ENCODE data around the gene KLHL6.
"Not testable (repeated sequence)": the region's sequence is repeated elsewhere in the genome, so short reads cannot be mapped to it uniquely, and the experiment has no call there.

Gene KLHL6

DNA sequence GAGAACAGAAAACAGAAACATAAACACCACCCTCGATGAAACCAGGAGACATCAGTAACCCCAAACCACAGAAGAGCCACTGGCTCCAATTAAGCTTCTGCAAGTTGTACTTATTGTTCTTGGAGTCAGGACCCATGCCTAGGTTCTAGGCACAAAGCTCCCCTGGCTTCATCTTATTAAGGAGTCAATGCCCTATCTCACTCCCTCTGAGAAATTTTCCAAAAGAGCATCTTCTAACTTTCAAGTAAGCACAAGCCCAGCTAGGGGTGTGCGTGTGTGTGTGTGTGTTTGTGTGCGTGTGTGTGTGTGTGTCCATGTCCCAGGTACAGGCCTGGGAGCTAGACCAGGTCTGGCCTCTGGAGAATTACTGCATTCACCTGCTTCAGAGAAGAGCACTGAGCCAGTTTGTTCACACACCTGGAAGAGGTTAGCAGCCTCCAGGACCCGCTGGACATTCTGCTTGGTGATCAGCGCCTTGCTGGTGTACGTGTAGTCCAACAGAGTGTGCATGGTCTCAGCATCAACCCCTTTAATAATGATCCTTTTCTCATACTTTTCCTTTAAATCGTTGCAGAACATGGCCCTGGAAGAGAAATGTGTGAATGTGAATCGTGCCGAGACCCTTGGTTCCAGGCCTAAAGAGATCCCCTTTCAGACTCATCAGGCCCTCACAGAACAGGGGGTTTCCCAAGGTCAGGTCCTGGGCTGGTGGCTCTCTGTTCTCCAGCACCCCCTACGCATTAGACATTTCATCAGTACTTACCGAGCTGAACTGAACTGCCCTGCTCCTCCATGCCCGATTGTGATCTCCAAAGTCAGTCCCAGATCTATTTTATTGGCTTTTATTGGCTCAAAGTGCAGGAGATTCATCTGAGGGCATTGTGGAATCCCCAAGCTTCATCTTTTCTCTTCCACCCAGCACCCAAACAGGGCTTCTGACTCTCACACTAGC is 27.8 kb downstream of the KLHL6 start:
- DNase-seq: no peak

DNA sequence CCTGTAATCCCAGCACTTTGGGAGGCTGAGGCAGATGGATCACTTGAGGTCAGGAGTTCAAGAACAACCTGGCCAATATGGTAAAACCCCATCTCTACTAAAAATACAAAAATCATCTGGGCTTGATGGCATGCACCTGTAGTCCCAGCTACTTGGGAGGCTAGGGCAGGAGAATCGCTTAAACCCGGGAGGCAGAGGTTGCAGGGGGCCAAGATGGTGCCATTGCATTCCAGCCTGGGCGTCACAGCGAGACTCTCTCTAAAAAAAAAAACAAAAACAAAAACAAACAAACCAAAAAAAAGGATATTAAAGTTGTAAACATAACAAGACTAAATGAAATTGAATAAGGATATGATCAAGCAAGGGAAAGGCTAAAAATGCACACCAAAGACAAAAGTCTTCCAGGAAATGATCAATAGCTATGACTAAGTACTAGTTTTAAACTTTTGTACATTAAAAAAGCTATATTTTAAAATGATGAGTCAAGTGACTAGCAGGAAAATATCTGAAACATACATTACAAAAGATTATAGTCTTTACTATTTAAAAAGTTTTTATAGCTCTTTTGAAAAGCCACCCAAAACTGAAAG is 28.6 kb downstream of the KLHL6 start:
- DNase-seq: no peak

DNA sequence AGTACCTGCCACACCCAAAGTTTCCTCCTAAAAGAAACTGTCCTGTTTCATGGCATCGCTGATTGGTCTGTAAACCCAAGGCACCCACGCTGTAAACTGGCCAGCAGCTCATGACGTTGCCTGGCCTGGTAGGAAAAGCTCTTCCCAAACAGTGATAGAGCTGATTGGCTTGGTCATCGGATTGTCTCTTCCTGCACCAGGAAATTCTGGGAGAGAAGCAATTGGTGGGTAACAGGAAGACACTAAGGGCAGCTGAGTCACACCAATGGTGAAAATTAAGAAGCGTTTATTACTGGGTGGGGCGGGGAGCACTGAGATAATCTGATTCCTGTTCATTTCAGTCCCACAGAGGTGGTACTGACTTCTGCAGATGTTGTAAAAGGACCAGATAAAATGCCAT is 31.0 kb downstream of the KLHL6 start:
- DNase-seq: no peak

DNA sequence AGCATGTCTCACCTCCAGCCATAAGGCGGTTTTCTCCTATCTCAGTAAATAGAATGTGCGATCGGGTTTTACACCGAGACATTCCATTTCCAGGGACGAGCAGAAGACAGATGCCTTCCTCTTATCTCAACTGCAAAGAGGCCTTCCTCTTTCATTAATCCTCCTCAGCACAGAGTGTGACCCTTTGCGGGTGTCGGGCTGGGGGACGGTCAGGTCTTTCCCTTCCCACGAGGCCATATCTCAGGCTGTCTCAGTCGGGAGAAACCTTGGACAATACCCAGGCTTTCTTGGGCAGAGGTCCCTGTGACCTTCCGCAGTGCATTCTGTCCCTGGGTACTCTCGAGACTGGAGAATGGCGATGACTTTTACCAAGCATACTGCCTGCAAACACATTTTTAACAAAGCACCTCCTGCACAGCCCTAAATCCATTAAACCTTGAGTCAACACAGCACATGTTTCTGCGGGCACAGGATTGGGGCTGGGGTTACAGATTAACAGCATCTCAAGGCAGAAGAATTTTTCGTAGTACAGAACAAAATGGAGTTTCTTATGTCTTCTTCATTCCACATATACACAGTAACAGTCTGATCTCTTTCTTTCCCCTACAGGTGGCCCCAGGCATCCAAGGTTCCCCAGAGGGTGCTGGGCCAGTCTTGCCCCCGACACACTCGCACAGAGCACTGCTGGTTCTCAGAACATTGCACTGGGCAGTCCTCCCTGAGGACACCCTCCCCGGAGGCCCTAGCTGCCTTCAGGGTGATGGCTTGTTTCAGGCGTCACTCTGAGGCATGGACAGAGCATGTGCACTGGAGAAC is 34.6 kb downstream of the KLHL6 start:
- not testable (repeated sequence) for DNase-seq

DNA sequence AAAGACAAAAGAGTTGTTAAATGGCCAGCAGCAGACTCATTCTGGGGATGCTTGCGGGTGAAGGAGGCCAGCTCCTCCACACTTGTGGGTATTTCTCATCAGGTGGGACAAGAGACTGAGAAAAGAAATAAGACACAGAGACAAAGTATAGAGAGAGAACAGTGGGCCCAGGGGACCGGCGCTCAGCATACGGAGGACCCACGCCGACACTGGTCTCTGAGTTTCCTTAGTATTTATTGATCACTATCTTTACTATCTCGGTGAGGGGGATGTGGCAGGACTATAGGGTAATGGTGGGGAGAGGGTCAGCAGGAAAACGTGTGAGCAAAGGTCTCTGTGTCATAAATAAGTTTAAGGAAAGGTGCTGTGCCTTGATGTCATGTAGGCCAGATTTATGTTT is 35.2 kb downstream of the KLHL6 start:
- DNase-seq: not testable (repeated sequence)

DNA sequence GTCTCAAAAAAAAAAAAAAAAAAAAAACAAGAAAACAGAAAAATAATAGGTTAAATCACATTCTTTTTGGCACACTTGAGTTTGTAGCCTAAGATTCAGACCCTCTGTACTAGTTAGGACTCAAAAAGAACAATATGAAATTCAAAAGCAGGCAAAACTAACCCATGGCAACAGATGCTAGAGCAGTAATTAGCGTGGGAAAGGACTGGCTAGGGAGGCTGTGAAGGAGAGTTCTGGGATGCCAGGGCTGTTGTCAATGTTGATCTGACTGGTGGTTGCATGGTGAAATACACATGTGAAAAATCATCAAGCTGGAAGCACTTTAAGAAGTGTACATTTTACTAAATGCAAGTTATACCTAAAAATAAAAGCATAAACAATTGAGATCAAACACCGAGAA is 35.6 kb downstream of the KLHL6 start:
- no peak for DNase-seq

DNA sequence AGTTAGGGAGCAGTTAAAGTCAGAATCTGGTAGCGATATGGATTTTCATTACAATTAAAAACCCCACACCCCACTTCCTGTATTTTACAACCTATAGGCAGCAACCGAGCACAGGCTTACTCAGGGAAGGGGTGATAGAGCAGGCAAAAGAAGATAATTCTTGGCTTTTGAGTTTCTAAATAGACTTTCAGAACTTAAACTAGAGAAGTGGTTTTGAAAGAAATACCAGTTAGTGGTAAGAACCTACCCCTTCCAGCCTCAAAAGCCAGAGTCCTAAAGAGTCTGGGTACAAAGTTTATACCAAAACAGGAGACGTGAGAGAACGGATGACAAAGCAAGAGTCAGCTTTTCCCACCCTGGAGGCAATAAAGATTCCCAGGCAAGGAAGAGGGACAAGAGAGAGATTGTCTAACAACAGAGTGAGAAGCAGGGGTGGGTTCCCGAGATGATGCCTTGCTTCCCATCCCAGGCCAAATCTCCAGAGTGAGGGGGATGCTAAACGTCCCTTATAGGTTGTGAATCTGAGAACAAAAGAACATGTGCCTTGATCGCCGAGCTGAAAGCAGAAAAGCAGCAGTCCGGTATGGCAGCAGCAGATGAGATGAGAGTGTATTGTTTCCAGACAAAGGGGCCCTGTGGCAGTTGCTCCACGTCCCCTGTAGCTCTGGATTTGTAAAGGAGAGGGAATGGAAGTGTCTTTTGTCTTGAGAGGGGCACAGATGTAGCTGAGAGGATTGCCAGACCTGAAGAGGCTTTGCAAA is 36.8 kb downstream of the KLHL6 start:
- no peak for DNase-seq

DNA sequence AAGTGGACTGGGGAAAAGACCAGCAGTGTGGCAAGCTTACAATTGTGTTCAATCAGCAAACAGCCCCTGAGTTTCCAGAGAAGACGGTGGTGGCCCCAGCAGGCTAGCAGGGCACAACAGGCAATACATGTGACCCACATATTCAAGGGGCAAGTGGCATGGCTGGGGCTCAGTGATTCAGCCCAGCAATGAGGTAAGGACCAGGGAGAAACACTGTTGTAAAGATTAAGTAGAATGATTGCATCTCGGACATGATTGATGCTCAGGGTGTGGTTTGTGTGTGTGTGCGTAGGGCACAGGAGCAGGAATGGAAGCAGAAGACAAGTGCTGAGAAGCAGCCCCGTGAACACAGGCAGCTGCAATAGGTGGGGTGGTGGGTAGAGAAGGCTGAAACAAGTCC is 37.9 kb downstream of the KLHL6 start:
- no peak for DNase-seq

DNA sequence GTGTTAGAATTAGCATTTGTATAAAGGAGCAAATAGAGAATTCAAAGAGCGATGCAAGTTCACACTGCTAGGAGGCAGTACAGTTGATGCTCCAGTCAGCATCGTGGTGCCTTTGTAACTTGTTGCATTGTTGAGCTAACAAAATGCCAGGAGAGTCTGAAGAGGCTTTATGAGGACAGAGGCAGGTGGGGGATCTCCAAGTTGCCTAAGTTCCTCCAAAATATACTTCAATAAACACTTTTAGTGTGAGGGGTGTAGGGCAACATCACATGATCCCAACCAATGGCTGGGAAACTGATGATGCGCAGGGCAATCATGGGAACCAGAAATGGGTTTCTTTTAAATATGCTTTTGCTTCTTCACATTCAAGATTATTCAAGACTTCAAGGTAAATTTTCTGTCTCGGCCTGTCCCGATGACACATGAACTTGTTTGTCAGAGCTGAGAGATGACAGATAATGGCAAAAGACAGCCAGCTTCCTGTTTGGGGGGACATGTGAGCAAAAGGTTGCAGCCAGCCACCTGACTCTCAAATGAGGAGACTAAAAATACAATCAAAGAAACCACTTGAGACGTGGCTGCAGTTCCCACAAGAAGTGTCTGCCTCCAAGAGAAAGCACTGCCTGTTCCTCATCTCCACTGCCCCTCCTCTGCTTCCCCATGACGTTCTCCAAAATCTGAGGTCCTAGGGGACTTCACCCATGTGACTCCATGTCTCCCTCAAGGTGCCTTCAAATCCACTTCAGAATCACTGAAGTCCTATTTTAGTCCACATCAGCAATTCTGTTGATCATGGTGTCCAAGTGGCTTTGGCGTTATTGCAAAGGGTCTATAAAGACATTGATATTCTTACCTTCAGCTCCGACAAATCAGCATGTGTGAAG is 39.3 kb downstream of the KLHL6 start:
- DNase-seq: no peak

DNA sequence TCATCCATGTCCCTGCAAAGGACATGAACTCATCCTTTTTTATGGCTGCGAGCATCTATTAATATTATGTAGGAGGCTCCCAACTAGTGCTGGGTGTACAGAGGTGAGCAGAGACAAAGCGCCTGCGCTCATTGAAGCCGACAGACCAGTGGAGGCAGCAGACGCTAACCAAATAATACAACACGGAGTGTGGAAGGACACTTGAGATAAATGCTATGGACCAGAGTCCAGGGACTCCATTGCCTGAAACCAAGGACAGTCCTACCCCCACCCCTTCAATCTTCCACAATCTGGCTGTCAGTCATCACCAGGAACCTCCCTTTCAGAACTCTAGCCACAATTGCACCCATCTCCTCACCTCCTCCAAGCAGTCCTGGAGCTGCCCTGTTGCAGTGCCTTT is 41.5 kb downstream of the KLHL6 start:
- no peak for DNase-seq

DNA sequence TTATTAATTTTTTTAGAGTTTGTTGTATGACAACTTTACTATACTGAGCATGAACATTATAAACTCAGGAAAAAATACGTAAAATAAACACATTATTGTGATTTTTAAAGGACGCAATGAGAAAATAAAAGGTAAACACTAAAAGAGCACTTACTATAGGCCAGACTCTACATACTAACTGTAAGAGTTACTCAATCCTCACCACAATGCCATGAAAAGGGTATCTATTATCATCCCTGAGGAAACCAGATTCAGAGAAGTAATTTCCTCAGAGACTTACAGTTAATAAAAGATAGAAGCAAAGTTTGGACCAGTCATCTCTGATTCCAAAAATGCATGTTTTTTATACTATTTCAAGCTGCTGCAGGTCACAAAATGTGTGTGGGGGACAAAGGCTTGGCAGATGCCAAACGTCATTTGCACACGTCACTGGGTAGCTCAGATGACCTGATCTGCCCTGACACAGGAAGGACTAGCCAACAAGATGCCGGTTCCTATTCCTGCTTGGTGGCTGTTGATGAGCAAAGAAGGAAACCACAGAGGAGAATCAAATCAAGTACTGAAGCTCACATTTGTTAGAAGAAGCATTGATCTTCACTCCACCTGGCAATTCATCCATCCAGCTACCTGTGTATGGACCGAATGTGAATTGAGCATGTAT is 42.3 kb downstream of the KLHL6 start:
- DNase-seq: no peak

DNA sequence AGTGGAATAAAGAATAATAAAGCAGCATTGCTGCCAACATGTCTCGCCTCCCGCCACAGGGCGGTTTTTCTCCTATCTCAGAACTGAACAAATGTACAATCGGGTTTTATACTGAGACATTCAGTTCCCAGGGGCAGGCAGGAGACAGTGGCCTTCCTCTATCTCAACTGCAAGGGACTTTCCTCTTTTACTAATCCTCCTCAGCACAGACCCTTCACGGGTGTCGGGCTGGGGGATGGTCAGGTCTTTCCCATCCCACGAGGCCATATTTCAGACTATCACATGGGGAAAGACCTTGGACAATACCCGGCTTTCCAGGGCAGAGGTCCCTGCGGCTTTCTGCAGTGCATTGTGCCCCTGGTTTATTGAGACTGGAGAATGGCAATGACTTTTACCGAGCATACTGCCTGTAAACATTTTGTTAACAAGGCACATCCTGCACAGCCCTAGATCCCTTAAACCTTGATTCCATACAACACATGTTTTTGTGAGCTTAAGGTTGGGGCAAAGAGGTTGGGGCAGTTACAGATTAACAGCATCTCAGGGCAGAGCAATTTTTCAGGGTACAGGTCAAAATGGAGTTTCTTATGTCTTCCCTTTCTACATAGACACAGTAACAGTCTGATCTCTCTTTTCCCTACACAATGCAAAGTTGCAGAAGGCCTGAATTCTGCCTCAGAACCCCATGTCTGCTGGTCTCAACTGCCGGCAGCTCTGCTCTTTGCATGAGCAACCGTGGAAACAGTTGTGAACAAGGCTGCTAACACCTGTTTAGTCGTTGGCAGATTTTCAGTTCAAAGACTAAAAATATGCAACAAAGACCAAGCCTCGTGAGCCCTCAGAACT is 44.0 kb downstream of the KLHL6 start:
- not testable (repeated sequence) for DNase-seq

DNA sequence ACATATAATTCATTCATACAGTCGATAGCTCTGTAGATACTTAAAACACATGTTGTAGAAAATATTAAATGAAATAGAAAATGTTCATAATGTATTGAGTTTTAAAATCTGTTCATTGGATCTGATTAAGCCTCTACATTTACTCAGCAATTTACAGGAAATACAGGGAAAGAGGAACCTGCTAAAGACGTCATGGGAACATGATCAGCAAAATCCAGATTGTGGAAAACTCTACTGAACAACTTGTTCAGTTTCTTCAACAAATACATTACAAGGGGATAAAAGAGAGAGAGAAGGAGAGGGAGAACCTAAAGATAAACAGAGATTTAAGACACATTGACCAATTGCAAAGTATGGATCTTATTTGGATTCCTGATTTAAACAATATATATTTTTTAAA is 46.7 kb downstream of the KLHL6 start:
- DNase-seq: no peak

DNA sequence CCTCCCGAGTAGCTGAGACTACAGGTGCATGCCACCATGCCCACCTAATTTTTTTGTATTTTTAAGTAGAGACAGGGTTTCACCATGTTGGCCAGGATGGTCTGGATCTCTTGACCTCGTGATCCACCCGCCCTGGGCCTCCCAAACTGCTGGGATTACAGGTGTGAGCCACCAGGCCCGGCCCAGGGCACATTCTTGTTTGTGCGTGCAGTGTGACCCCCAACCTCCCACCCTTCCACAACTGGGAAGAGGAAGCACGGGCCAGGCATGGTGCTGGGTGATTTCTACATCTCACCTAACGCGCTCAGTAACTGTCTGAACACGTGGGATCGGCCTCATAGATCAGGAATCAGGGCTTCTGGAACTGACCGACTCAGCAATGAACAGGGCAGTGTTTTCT is 48.0 kb downstream of the KLHL6 start:
- no peak for DNase-seq

DNA sequence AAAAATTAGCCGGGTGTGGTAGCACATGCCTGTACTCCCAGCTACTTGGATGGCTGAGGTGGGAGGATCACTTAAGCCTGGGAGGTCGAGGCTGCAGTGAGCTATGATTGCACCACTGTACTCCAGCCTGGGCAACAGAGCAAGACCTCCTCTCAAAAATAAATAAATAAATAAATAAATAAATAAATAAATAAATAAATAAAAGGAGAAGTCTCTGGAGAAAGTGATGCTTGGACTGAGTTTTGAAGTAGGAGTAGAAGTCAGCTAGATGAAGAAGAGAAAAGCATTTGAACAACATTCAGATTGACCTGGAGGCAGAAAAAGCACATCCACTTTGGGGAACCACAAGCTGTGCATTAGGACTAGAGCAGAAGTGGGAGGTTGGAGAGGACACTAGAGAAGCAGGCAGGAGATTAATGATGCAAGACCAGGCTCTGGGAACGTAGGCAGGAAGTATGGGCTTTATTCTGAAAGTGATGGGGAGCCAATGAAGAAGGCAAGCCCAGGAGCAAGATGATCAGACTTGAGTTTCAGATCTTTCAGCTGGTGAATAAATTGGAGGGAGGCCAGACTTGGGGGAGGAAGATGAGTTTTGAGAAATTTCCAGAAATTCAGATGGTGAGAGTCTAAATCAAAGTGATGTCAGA is 48.7 kb downstream of the KLHL6 start:
- DNase-seq: no peak

DNA sequence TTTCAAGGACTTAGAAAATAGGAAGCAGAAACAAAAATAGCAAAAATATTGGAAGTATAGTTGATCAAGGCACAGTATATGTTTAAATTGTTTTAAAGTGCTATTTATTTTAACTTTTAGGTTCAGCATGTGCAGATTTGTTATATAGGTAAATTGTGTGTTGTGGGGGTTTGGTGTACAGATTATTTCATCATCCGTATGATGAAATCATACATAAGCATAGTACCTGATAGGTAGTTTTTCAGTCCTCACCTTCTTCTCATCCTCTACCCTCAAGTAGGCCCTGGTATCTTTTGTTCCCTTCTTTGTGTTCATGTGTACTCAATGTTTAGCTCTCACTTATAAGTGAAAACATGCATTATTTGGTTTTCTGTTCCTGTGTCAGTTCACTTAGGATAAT is 50.9 kb downstream of the KLHL6 start:
- DNase-seq: no peak

DNA sequence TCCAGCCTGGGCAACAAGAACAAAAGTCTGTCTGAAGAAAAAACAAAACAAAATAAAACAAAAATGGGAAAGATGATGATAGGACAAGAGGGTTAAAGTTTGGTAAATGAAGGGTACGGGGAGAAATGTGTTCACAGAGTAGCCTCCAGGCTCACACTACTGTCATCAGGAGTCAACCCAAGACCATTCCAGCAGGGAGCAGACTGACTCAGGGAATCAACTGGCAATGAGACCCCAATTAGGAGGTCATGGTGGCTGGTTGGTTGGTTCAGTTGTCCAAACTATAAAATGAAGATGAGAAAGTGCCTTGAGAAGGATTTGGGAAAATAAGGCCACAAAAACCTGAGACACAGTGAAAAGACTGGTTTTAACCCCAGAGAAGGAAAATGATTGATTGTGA is 51.8 kb downstream of the KLHL6 start:
- DNase-seq: no peak

DNA sequence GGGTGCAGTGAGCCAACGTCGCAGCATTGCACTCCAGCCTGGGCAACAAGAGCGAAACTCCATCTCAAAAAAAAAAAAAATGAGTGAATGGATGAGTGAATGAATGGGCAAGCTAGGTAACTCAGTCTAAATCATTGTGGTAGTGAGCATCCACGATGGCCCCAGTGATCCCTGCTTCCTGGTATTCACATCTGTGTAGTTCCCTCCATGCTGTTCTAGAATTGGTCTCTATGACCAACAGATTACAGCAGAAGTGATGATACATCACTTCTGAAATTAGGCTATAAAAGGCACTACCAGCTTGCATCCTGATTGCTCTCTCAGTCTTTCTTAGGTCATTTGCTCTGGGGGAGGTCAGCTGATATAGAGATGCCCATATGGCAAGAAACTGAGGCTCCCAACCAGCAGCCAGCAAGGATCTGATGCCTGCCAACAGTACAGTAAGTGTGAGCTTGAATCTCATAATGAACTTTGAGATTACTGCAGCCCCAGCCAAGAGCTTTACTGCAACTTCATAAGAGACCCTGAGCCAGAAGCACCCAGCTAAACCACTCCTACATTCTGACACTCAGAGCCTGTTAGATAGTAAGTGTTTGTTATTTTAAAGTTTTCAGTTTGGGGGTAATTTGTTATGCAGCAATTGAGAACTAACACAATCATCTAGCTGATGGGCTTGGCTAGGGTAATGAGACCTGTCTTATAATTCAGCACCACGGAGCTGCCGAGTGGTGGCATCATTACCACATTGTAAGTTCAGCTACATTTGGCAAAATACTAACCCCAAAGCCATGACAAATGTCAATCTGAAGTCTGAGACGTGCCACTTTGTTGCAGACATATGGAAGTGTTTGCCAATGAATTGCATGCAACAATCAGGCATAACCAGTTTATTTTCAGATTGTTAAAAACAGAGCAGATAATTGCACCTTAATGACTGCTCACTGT is 53.0 kb downstream of the KLHL6 start:
- DNase-seq: no peak
